Progenitor cell of endocrine pancreas (in vitro differentiated cells): ENCODE results near the gene PAIP2. TPM values are rescaled to one million over a fixed set of nuclear protein-coding genes. Genes with fewer than 3 reads are reported as not detected.
"Not testable (repeated sequence)": the region's sequence is repeated elsewhere in the genome, so short reads cannot be mapped to it uniquely, and the experiment has no call there.

Experiments
- DNase-seq: peaks from one replicate; pipeline ENCODE4 v3.0.0; 2021; ENCODE audit warnings: low spot score; ENCODE audit not compliant: unreplicated experiment
- H3K27ac Mint-ChIP-seq: 2 replicates; pipeline ENCODE4 v1.8.0; 2021; ENCODE audit warnings: mild to moderate bottlenecking, moderate library complexity, mixed read lengths
- H3K27me3 Mint-ChIP-seq: 2 replicates; pipeline ENCODE4 v1.8.0; 2021; ENCODE audit warnings: mixed read lengths
- H3K36me3 Mint-ChIP-seq: 2 replicates; pipeline ENCODE4 v1.8.0; 2022; ENCODE audit warnings: mixed read lengths; ENCODE audit not compliant: insufficient read depth
- H3K4me1 Mint-ChIP-seq: 2 replicates; pipeline ENCODE4 v1.8.0; 2021; ENCODE audit warnings: low read depth, mixed read lengths
- H3K4me3 Mint-ChIP-seq: 2 replicates; pipeline ENCODE4 v1.8.0; 2021; ENCODE audit warnings: low read depth, mild to moderate bottlenecking, moderate library complexity, mixed read lengths
- H3K9me3 Mint-ChIP-seq: 2 replicates; pipeline ENCODE4 v1.8.0; 2021; ENCODE audit warnings: low read depth, mixed read lengths
- CTCF ChIP-seq: fragments of 200-600 bp; sonication (generic); IDR thresholded peaks from one replicate; pipeline ENCODE4 v1.5.0; 2021; ENCODE audit warnings: antibody characterized with exemption, mild to moderate bottlenecking; ENCODE audit not compliant: unreplicated experiment
- total RNA-seq: library from RNA; stranded (reverse); gene quantifications from 2 replicates; pipeline ENCODE4 v1.2.1, GENCODE V29; 2021

PAIP2 gene
- total RNA-seq, 1 donor from 2014 or later, result 97.4 TPM

DNA sequence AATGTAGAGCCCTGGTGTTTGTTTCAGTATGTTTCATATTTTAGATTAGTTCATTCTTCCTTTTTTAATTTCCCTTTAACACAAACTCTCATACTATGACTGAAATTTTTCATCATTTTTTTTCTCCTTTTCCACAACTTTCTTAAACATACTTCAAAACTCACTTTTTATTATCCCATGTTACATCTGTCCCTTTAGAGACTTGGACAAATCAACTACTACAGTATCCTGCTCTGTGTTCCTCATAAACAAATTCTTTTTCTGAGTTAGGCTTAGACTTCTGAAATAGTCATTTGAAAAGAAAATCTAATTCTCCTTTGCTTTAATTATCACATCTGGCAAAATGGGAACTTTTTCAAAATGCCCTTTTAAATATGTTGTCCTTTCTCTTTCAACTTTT, 32.9 kb upstream of the PAIP2 start:
- TF ChIP-seq CTCF, result no peak
- no peak for DNase-seq
- Mint-ChIP-seq H3K9me3 (no peaks in the 10 kb centered on the region), H3K27me3 (no peaks in the 10 kb centered on the region), H3K36me3 (peaks cover 4% of the 10 kb centered on the region), H3K4me3 (no peak overlapping the region), H3K27ac (peak overlapping the region; percentile 38), H3K4me1 (peaks cover 50% of the 10 kb centered on the region)

GRCh38 chr5:139310715-139311186, 30.9 kb upstream of the PAIP2 start:
- H3K4me3 Mint-ChIP-seq, result not testable (repeated sequence)
- peaks cover 48% of the 10 kb centered on the region for H3K4me1 Mint-ChIP-seq

DNA sequence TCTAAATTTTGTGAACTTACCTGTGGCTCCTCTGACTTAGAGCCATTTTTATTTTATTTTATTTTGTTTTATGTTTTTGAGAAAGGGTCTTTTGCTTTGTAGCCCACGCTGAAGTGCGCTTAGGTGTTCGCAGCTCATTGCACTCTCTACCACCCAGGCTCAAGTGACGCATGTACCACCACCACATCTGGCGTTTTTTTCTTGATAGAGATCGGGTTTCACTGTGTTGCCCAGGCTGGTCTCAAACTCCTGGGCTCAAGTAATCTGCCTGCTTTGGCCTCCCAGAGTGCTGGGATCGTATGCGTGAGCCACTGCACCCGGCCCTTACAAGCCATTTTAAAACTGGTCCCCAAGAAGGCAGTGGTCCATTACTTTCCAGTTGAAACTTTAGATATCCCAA, 29.6 kb upstream of the PAIP2 start:
- Mint-ChIP-seq H3K4me3 (no peak overlapping the region), H3K4me1 (peaks cover 43% of the 10 kb centered on the region), H3K36me3 (peaks cover 9% of the 10 kb centered on the region), H3K9me3 (no peaks in the 10 kb centered on the region), H3K27me3 (no peaks in the 10 kb centered on the region), H3K27ac (no peak overlapping the region)
- no peak for TF ChIP-seq CTCF
- DNase-seq, result no peak

More at GRCh38 chr5:139310715-139311186, 30.9 kb upstream of the PAIP2 start:
- H3K27ac Mint-ChIP-seq, result peak overlapping the region; percentile 38
- not testable (repeated sequence) for DNase-seq, H3K27me3 Mint-ChIP-seq, H3K36me3 Mint-ChIP-seq, H3K9me3 Mint-ChIP-seq

DNA sequence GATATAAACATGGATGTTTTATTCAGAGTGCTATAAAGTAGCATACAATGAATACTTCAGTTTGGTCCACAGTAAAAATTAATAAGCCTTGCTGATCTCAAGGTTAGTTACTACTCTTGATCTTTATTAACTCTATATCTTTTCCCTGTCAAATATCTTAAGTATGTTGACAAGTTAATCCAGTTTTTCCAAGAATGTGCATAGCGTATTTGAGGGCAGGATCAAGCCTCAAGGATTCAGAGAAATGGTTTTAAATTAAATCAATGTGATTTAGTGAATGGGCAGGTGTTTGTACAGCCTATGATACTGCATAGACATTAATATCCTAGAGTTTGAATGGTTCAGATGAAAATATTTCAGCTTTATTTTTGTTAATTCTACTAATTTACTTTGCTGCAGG, 27.4 kb upstream of the PAIP2 start:
- H3K36me3 Mint-ChIP-seq, result peaks cover 11% of the 10 kb centered on the region
- no peaks in the 10 kb centered on the region for H3K9me3 Mint-ChIP-seq
- no peak for TF ChIP-seq CTCF
- no peak overlapping the region for H3K27ac Mint-ChIP-seq
- peaks cover 27% of the 10 kb centered on the region for H3K4me1 Mint-ChIP-seq
- no peaks in the 10 kb centered on the region for H3K27me3 Mint-ChIP-seq
- no peak overlapping the region for H3K4me3 Mint-ChIP-seq
- DNase-seq, result no peak

GRCh38 chr5:139315056-139315615, 26.5 kb upstream of the PAIP2 start:
- TF ChIP-seq CTCF, result no peak
- H3K4me1 Mint-ChIP-seq, result peaks cover 24% of the 10 kb centered on the region
- H3K27me3 Mint-ChIP-seq, result no peaks in the 10 kb centered on the region
- H3K36me3 Mint-ChIP-seq, result peaks cover 11% of the 10 kb centered on the region
- H3K4me3 Mint-ChIP-seq, result peak overlapping the region; percentile 33
- no peaks in the 10 kb centered on the region for H3K9me3 Mint-ChIP-seq
- DNase-seq, result no peak
- H3K27ac Mint-ChIP-seq, result peak overlapping the region; percentile 90

DNA sequence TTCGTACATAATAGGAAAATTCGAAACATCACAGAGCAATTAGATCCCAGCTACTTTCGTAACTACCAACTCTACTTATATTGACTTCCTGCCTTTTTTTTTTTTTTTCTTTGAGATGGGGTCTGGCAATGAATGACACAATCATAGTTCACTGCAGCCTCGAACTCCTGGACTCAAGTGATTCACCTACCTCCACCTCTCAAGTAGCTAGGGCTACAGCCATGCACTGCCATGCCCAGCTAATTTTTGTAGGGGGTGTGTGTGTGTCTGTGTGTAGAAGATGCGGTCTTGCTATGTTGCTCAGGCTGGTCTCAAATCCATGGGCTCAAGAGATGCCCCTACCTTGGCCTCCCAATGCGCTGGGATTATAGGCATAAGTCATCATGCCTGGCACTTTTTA, 5.8 kb upstream of the PAIP2 start:
- Mint-ChIP-seq H3K27me3 (no peaks in the 10 kb centered on the region), H3K36me3 (peaks cover 5% of the 10 kb centered on the region), H3K4me1 (no peaks in the 10 kb centered on the region), H3K27ac (peak overlapping the region; percentile 81), H3K4me3 (no peak overlapping the region), H3K9me3 (no peaks in the 10 kb centered on the region)
- no peak for DNase-seq
- no peak for TF ChIP-seq CTCF
